ENCODE results near the gene ACTR1B.

- TF ChIP-seq POLR2A (IDR thresholded peaks at IDR 0.05): no peak
- TF ChIP-seq, protein P1, sequence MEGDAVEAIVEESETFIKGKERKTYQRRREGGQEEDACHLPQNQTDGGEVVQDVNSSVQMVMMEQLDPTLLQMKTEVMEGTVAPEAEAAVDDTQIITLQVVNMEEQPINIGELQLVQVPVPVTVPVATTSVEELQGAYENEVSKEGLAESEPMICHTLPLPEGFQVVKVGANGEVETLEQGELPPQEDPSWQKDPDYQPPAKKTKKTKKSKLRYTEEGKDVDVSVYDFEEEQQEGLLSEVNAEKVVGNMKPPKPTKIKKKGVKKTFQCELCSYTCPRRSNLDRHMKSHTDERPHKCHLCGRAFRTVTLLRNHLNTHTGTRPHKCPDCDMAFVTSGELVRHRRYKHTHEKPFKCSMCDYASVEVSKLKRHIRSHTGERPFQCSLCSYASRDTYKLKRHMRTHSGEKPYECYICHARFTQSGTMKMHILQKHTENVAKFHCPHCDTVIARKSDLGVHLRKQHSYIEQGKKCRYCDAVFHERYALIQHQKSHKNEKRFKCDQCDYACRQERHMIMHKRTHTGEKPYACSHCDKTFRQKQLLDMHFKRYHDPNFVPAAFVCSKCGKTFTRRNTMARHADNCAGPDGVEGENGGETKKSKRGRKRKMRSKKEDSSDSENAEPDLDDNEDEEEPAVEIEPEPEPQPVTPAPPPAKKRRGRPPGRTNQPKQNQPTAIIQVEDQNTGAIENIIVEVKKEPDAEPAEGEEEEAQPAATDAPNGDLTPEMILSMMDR (IDR thresholded peaks at IDR 0.05): no peak
Observed at GRCh38 chr2:97658691-97659157, 5.1 kb downstream of the ACTR1B start.
